ENCODE results near the gene SPON1. TPM values are rescaled to one million over a fixed set of nuclear protein-coding genes. Genes with fewer than 3 reads are reported as not detected.

The SPON1 gene
- total and polyA plus RNA-seq, 2 of the 8 experiments (the other 6 are each of a cell fraction or from before 2014, with no cell fraction given), result 1.5 to 5.4 TPM

Small RNA genes lying within 50 kb of the gene (small RNA-seq; reads per million reads assigned to genes)
- not detected for gene RNA5SP332 (ENCODE audit: insufficient read depth)
